SIG-M5 (cell line): Measurements from ENCODE around the gene HIVEP2.
"Not testable (repeated sequence)": the region's sequence is repeated elsewhere in the genome, so short reads cannot be mapped to it uniquely, and the experiment has no call there.

Experiments used
- DNase-seq: peaks from one replicate; lab custom pipeline; 2025; lab: John Stamatoyannopoulos, UW

The HIVEP2 gene

GRCh38 chr6:142945049-142945445 is at the start of gene HIVEP2:
TSS of gene HIVEP2 (minus strand) at chr6:142945176. CDS start at chr6:142774738, 170,438 bp downstream.
- no peak for DNase-seq

DNA sequence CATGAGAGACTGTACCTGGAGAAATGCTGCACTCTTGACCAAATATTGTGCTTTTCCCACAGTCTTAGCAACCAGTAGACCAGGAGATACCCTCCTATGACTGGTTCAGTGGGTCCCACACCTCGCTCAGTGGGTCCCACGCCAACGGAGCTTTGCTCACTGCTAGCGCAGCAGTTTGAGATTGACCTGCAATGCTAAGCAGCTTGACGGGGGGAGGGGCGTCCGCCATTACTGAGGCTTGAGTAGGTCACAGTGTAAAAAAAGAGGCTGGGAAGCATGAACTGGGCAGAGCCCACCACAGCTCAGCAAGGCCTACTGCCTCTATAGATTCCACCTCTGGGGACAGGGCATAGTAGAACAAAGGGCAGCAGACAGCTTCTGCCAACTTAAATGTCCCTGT is 49.0 kb upstream of the HIVEP2 start:
- no peak for DNase-seq

GRCh38 chr6:142987490-142987889 is 42.5 kb upstream of the HIVEP2 start:
- no peak for DNase-seq

GRCh38 chr6:142985281-142985680 is 40.3 kb upstream of the HIVEP2 start:
- no peak for DNase-seq

DNA sequence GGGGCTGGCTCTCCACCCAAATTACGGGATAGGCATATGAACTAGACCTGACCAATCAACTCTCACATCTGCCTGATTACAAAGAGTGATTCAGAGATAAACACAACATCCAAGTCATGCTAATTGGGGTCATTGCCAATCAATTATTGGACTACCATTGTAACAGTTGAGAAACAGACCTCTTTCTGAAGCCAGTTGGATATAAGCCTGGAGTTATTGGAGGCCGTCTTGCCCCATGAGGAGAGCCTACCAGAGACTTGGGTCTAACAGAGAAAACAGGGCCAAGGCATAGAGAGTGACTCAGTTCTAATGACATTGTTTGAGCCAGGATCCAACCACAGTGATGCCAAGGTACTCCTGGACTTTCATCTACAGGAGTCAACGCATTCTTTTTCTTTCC is 39.4 kb upstream of the HIVEP2 start:
- no peak for DNase-seq

GRCh38 chr6:142975365-142975764 is 30.4 kb upstream of the HIVEP2 start:
- DNase-seq = no peak

GRCh38 chr6:142970941-142971340 is 26.0 kb upstream of the HIVEP2 start:
- DNase-seq = not testable (repeated sequence)

- no peak for DNase-seq
Observed at GRCh38 chr6:142968601-142969000, 23.6 kb upstream of the HIVEP2 start.

DNA sequence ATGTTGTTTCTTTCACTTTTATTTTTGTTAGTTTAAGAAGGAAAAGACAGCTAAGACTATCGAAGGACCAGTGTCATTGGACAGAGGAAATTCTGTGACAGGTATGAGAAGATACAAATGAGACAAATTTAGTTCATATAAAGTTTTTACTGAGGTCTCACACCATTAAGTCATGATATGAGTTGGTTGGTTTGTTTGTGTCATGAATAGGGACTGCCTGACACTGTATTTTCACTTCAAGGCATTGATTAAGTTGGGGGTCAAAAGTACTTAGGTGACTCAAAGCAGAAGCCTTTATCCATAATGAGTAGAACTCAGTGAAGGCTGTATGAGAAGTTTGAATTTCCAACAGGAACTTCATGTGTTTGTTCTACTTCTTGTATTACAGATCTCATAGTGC is 21.3 kb upstream of the HIVEP2 start:
- no peak for DNase-seq

DNA sequence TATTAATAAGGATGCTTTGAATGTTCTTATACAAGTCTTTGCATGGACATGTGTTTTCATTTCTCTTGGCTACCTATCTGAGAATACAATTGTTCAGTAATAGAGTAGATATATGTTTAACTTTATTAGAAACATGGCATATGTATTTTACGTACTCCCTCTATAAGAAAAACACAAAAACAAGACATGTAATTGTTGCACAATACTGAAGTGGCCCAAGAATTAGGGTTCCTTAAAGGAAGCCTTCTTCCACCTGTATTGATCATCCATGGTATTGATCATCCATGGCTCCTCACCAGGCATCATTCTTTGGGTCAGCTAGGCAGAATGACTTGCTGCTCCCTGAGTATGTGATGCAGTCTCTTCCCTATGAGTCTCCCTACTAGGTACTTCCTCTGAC is 20.2 kb upstream of the HIVEP2 start:
- DNase-seq = no peak

GRCh38 chr6:142960098-142960497 is 15.1 kb upstream of the HIVEP2 start:
- DNase-seq = no peak

- DNase-seq = no peak
Observed at GRCh38 chr6:142958343-142958742, 13.4 kb upstream of the HIVEP2 start.

- DNase-seq = no peak
Observed at GRCh38 chr6:142956726-142957125, 11.8 kb upstream of the HIVEP2 start.

GRCh38 chr6:142954844-142955243 is 9.9 kb upstream of the HIVEP2 start:
- DNase-seq = no peak

DNA sequence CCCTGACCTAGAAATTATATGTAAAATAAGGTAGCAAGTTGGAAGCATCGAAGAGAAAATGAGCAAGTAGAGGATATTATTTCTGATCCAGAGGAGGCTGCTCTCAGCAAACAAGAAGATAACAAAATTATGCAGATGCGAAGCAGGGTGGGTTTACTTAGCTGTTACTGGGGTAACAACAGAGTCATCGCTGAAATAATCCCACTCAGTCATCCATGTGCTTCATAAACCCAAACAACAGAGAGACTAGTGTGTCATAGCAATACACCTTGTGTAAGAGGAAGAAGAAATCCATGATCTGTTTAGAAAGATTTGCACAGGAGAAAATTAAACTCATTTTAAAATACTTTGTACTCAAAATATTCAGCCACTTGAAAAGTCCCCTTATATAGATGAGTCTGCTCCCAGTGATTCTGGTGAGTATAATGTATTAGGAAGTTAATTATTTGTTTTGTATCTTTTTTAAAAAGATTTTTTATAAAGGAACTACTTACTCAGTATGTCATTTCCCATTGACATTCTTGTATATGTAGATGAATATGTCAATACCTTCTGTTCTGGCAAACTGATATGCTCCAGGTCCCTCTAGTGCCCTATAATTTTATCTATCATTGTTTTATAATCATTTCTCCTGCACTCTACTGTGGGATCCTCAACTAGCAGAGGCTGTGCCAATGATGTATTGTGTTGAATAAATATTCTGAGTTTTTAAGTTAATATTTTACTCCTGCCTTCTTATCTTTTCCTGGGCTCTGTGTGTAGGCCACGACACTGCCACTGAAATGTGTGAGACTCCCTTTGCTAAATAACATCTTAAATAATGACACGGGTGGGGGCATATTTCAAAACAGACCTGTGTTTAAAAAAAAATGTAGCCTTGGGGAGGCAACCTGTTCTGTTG is 8.6 kb upstream of the HIVEP2 start:
- DNase-seq = no peak

DNA sequence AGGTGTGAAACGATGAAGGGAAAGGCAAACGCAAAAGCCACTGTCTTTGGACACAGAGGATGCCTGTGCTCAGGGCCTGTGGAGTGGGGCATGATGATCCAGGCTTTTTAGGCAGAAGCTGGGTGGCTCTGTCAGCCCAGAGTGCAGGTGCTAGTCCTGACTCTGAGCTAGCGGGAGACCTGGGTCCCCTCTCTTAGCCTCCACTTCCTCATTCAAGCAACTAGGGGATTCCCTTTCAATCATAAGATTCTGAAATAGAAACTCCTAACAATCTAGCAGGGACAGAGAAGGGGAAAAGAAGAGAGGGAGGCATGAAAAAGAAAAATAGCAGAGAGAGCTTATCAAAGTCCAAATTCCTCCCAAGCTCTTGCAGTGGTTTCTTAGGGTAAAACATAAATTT is 7.6 kb upstream of the HIVEP2 start:
- no peak for DNase-seq

GRCh38 chr6:142950291-142950690 is 5.3 kb upstream of the HIVEP2 start:
- DNase-seq = no peak

DNA sequence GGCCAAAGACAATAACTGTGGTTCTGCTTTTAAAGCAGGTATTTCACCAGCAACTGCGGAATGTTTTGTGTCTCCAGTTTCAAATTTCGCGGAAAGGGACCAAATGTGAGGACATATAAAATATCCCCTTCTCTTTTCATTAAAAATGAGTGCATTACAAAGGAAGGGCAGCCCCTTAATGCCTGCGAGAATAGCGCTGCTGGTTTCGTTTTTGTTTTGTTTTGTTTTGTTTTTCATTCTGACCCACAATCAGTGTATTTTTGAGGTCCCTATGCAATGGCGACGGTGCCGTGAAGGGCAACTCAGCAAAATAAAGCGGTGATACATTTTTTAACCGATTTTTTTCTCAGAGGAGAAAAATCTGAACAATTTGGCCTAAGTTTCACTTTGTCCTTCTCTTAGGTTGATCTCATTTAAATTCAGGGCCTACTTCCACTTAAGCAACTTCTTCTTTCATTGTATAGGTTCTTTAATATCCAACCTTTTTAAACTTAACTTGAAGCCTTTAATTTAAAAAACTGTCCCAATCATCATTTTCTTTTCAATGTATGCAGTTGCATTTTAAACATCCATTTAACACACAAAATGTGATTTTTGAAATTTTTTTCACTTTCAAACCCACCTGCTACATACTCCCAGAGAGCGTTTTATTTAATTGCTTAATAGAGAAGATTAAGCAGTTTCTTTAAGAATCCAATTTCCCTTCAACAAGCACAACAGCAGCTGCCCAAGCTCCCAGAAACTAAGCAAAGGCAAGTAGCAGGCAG is 2.9 kb upstream of the HIVEP2 start:
- no peak for DNase-seq

DNA sequence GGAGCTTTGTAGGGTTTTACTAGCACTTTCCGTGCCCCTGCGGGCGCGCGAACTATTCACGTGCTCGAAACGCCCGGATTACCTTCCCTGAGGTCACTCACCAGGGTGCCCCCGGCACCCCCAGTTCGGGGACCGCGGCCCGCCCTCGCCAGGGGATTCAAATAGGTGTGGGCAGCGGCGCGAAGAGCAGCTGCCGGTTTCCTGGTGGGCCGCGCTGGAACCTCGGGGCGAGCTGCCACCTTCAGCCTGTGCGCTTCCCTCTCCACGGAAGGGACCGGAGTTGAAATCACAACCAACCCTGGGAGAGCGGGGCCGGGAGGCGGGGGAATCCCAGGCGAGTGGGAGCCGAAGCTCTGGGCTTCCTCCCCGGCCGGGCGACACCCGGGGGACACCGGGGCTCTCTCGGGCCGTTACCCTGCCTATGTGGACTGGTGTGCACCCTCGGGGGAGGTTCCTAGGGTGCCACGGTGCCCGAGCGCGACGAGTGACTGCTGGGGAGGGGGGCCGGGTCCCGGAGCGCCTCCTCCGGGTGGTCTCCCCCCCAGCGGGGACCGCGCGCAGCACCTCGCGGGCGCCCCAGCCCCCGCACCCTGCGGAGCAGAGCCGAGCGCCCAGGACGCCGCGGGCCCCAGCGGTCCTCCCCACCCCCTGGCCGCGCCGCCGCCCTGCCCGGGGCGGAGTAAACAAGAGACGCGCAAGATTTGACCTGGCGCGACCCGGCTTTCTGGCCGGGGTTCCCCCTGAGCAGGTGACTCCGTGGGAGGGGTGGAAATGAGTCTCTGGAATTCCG is 2.1 kb upstream of the HIVEP2 start:
- no peak for DNase-seq

- DNase-seq = no peak
Observed at GRCh38 chr6:142946181-142946923, 1.4 kb upstream of the HIVEP2 start.

- no peak for DNase-seq
Observed at GRCh38 chr6:142945446-142946180, 637 bp upstream of the HIVEP2 start.
